Calu3 (cell line): ENCODE measurements around the gene PRKAR2B. TPM values are rescaled to one million over a fixed set of nuclear protein-coding genes. Genes with fewer than 3 reads are reported as not detected.

ENCODE experiments used
- BruUV-seq: library from RNA; stranded (reverse); fragments of 400-500 nt; replicated peaks from 2 replicates; lab custom pipeline; 2021; lab: Mats Ljungman, UMichigan
- CTCF ChIA-PET: fragments of 300-600 bp; sonication (Branson Sonifier 250); formaldehyde crosslinking; loops from one replicate; lab custom pipeline; 2022; ENCODE audit warnings: antibody characterized with exemption; lab: Charles Lee
- DNase-seq: peaks from one replicate; pipeline ENCODE4 v3.0.0; 2022
- H3K27ac Mint-ChIP-seq: one replicate; pipeline ENCODE4 v1.8.0; 2022; ENCODE audit warnings: mixed read lengths; ENCODE audit not compliant: unreplicated experiment
- H3K27me3 Mint-ChIP-seq: one replicate; pipeline ENCODE4 v1.8.0; 2022; ENCODE audit warnings: mixed read lengths; ENCODE audit not compliant: unreplicated experiment
- H3K36me3 Mint-ChIP-seq: one replicate; pipeline ENCODE4 v1.8.0; 2022; ENCODE audit warnings: mild to moderate bottlenecking, moderate library complexity, mixed read lengths; ENCODE audit not compliant: insufficient read depth, unreplicated experiment
- H3K4me1 Mint-ChIP-seq: one replicate; pipeline ENCODE4 v1.8.0; 2022; ENCODE audit warnings: mild to moderate bottlenecking, low read depth, mixed read lengths; ENCODE audit not compliant: unreplicated experiment
- H3K4me3 Mint-ChIP-seq: one replicate; pipeline ENCODE4 v1.8.0; 2022; ENCODE audit warnings: mild to moderate bottlenecking, low read depth, moderate library complexity, mixed read lengths; ENCODE audit not compliant: unreplicated experiment
- H3K9me3 Mint-ChIP-seq: one replicate; pipeline ENCODE4 v1.8.0; 2022; ENCODE audit warnings: low read depth, mixed read lengths; ENCODE audit not compliant: unreplicated experiment
- CTCF ChIP-seq: fragments of 200-600 bp; IDR thresholded peaks from one replicate; pipeline ENCODE4 v1.8.0; 2022; ENCODE audit warnings: antibody characterized with exemption; ENCODE audit not compliant: unreplicated experiment
- intact Hi-C: fragments of 100-400 bp; cut with micrococcal nuclease; formaldehyde crosslinking; loops from one replicate; pipeline ENCODE4 v1.10.0; 2022; ENCODE audit not compliant: unreplicated experiment
- total RNA-seq: library from RNA; stranded (reverse); gene quantifications from 2 replicates; pipeline ENCODE4 v1.2.3, GENCODE V29; 2022

The PRKAR2B gene
- total RNA-seq, 1 experiment from 2014 or later, result 3.1 TPM

- no peak for DNase-seq
- TF ChIP-seq CTCF, result no peak
- H3K27ac Mint-ChIP-seq, result no peak overlapping the region
- CTCF ChIA-PET, result no interaction called here
- no peaks in the 10 kb centered on the region for H3K27me3 Mint-ChIP-seq
- intact Hi-C loops, result loop anchor here (10.0 kb wide), 1 partner anchor 64 kb away; no protein-coding TSS in a partner anchor
- H3K9me3 Mint-ChIP-seq, result no peaks in the 10 kb centered on the region
- no peaks in the 10 kb centered on the region for H3K4me1 Mint-ChIP-seq
- BruUV-seq, result no TSS peak
- no peak overlapping the region for H3K4me3 Mint-ChIP-seq
- H3K36me3 Mint-ChIP-seq, result no peaks in the 10 kb centered on the region
Measured at GRCh38 chr7:107071129-107071528, 26.6 kb downstream of the PRKAR2B start.

GRCh38 chr7:107072133-107072532 is 27.6 kb downstream of the PRKAR2B start:
- CTCF ChIA-PET, result no interaction called here
- BruUV-seq, result no TSS peak
- Mint-ChIP-seq H3K4me3 (no peak overlapping the region), H3K4me1 (no peaks in the 10 kb centered on the region), H3K27me3 (no peaks in the 10 kb centered on the region), H3K36me3 (no peaks in the 10 kb centered on the region), H3K27ac (no peak overlapping the region), H3K9me3 (no peaks in the 10 kb centered on the region)
- no peak for TF ChIP-seq CTCF
- intact Hi-C loops, result loop anchor here (10.0 kb wide), 1 partner anchor 63 kb away; no protein-coding TSS in a partner anchor
- no peak for DNase-seq

GRCh38 chr7:107075863-107076574 is 31.5 kb downstream of the PRKAR2B start:
- Mint-ChIP-seq H3K9me3 (no peaks in the 10 kb centered on the region), H3K4me3 (no peak overlapping the region), H3K36me3 (no peaks in the 10 kb centered on the region), H3K27me3 (no peaks in the 10 kb centered on the region), H3K4me1 (no peaks in the 10 kb centered on the region), H3K27ac (no peak overlapping the region)
- CTCF ChIA-PET, result no interaction called here
- DNase-seq, result no peak
- intact Hi-C loops, result loop anchor here (10.0 kb wide), 1 partner anchor 59 kb away; no protein-coding TSS in a partner anchor
- no peak for TF ChIP-seq CTCF
- BruUV-seq, result no TSS peak

GRCh38 chr7:107076781-107077698 is 32.5 kb downstream of the PRKAR2B start:
- intact Hi-C loops, result loop anchor here (10.0 kb wide), 1 partner anchor 58 kb away; no protein-coding TSS in a partner anchor
- Mint-ChIP-seq H3K36me3 (no peaks in the 10 kb centered on the region), H3K4me1 (no peaks in the 10 kb centered on the region), H3K9me3 (no peaks in the 10 kb centered on the region), H3K27ac (no peak overlapping the region), H3K4me3 (no peak overlapping the region), H3K27me3 (no peaks in the 10 kb centered on the region)
- no peak for TF ChIP-seq CTCF
- no peak for DNase-seq
- no TSS peak for BruUV-seq
- CTCF ChIA-PET, result no interaction called here
